Neural progenitor cell (in vitro differentiated cells): ENCODE results near the gene GSG1.

Experiments
- CTCF ChIP-seq: fragments of 200-600 bp; sonication (generic); IDR thresholded peaks from 2 replicates; pipeline ENCODE4 v1.5.1; 2017; ENCODE audit warnings: antibody characterized with exemption, mild to moderate bottlenecking
- EZH2 ChIP-seq: fragments of 200-600 bp; sonication (generic); IDR thresholded peaks from 2 replicates; pipeline ENCODE4 v1.6.1; 2017; ENCODE audit warnings: antibody characterized with exemption, mild to moderate bottlenecking, moderate library complexity
- EZH2phosphoT487 ChIP-seq: fragments of 200-600 bp; sonication (generic); IDR thresholded peaks from 2 replicates; pipeline ENCODE4 v1.6.1; 2017; ENCODE audit warnings: antibody characterized with exemption

DNA sequence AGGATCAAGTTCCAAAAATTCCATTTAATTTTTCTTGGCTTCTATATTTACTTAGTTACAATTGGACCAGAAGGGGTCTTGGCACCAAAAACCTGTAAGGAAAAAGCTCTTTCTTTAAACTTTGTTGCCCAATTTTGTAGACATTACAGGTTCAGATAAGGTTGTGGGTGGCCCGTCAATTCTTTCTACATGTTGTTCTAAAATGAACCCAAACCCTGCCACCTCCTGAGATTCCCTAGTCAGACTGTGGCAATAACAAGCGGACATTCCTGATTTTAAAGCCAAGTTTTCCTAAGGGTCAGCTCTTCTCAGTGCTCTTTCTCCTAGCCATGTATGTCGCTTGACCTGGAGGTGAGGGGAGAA is 45.0 kb upstream of the GSG1 start:
- TF ChIP-seq CTCF (no peak), EZH2 (no peak), EZH2phosphoT487 (no peak)
